ENCODE results near the gene NBPF4. TPM values are rescaled to one million over a fixed set of nuclear protein-coding genes. Genes with fewer than 3 reads are reported as not detected.

Gene NBPF4
- polyA plus RNA-seq, 1 donor from 2014 or later = not detected

DNA sequence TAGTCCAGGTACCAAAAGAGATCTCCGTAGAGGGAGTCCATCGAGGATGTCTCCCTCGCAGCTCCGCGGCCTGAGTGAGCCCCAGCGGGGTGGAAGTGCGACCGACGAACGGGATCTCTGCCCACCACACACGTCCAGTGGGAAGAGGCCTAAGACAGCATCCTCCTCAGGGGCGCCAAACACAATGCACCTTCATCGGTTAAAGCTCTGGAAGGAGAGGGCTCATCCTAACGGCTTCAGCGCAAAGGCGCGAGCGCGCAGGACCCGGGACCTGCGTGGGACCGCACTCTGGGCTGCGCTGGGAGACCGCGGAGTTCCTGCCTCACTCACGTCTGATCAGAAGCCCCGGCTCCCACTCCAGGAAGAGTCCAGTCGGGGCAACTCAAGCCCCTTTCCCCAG lies 51.3 kb downstream of the NBPF4 start:
- no peak overlapping the region for H3K4me2 ChIP-seq (ENCODE audit: low read length)
- peaks cover 52% of the 10 kb centered on the region for H3K79me2 ChIP-seq (replicated peaks; ENCODE audit: insufficient read depth, low read length)
- no peaks in the 10 kb centered on the region for H3K9me2 ChIP-seq (ENCODE audit: insufficient read depth, low read length)
- H3K9ac ChIP-seq (ENCODE audit: low read length) = no peak overlapping the region
- H3K9me3 ChIP-seq (ENCODE audit: low read length) = no peaks in the 10 kb centered on the region
- no peak overlapping the region for H2AFZ ChIP-seq (ENCODE audit: low read depth, low read length)
- no peaks in the 10 kb centered on the region for H4K20me1 ChIP-seq (ENCODE audit: insufficient read depth)
- H3K27ac ChIP-seq (ENCODE audit: low read length) = no peak overlapping the region
- TF ChIP-seq EP300 (conservative IDR thresholded peaks at IDR 0.05; ENCODE audit: poor library complexity, severe bottlenecking) (no peak), CTCF (IDR thresholded peaks at IDR 0.05; ENCODE audit: poor library complexity, severe bottlenecking) (no peak), POLR2AphosphoS5 (IDR thresholded peaks at IDR 0.05) (no peak), TAF1 (IDR thresholded peaks at IDR 0.05; ENCODE audit: low read depth) (no peak), RAD21 (conservative IDR thresholded peaks at IDR 0.05) (no peak), SMC3 (conservative IDR thresholded peaks at IDR 0.05; ENCODE audit: poor library complexity) (no peak)
- H3K4me3 ChIP-seq (ENCODE audit: low read length) = no peak overlapping the region
- no peaks in the 10 kb centered on the region for H3K36me3 ChIP-seq (ENCODE audit: insufficient read depth, low read length)
- no peaks in the 10 kb centered on the region for H3K27me3 ChIP-seq (ENCODE audit: insufficient read depth, low read depth, low read length)
- H3F3A ChIP-seq (ENCODE audit: insufficient read depth, low read length, poor library complexity, severe bottlenecking) = no peaks in the 10 kb centered on the region

- no peaks in the 10 kb centered on the region for H3F3A ChIP-seq (ENCODE audit: insufficient read depth, low read length, poor library complexity, severe bottlenecking)
- no peak overlapping the region for H3K4me2 ChIP-seq (ENCODE audit: low read length)
- no peak overlapping the region for H3K27ac ChIP-seq (ENCODE audit: low read length)
- no peaks in the 10 kb centered on the region for H3K27me3 ChIP-seq (ENCODE audit: insufficient read depth, low read depth, low read length)
- no peak overlapping the region for H3K4me3 ChIP-seq (ENCODE audit: low read length)
- H3K9me3 ChIP-seq (ENCODE audit: low read length) = no peaks in the 10 kb centered on the region
- no peaks in the 10 kb centered on the region for H3K36me3 ChIP-seq (ENCODE audit: insufficient read depth, low read length)
- H2AFZ ChIP-seq (ENCODE audit: low read depth, low read length) = no peak overlapping the region
- no peaks in the 10 kb centered on the region for H4K20me1 ChIP-seq (ENCODE audit: insufficient read depth)
- H3K79me2 ChIP-seq (replicated peaks; ENCODE audit: insufficient read depth, low read length) = peaks cover 55% of the 10 kb centered on the region
- no peaks in the 10 kb centered on the region for H3K9me2 ChIP-seq (ENCODE audit: insufficient read depth, low read length)
- no peak overlapping the region for H3K9ac ChIP-seq (ENCODE audit: low read length)
- TF ChIP-seq TAF1 (IDR thresholded peaks at IDR 0.05; ENCODE audit: low read depth) (no peak), RAD21 (conservative IDR thresholded peaks at IDR 0.05) (no peak), MXI1 (conservative IDR thresholded peaks at IDR 0.05; ENCODE audit: poor library complexity, severe bottlenecking) (no peak)
These were observed 53.0 kb downstream of the NBPF4 start for GRCh38 chr1:108190686-108191416.

DNA sequence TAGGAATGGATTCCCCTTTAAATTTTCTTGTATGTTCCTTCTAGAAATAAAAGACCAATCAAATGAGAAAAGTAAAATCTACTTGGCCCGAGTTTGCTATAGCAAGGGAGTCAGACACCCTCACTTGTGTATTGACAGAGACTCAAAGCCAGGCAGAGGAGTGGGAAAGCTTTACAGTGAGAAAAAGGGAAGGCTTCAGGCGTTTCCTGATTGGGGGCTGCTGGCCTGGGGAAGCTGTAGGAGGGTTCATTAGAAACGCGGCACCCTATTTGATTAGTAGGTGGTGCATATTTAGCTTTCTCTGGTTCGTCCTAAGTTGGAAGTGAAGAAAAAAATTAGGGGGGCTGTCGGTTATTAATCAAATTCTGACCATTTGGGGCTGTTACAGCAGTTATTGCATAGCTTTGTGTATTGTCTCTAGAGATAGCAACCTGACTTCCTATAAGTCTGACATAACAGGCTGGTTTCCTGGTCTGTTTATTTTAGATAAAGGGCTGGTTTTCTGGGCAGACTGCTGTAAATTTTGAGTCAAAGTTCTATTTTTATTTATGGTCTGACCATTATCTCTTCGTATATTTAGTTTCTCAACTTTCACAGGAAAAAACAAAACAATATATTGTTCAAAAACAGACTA lies 53.8 kb downstream of the NBPF4 start:
- Histone ChIP-seq H3K36me3 (ENCODE audit: insufficient read depth, low read length) (peaks cover 4% of the 10 kb centered on the region), H3K9ac (ENCODE audit: low read length) (no peak overlapping the region), H3K9me2 (ENCODE audit: insufficient read depth, low read length) (no peaks in the 10 kb centered on the region), H3F3A (ENCODE audit: insufficient read depth, low read length, poor library complexity, severe bottlenecking) (no peaks in the 10 kb centered on the region), H2AFZ (ENCODE audit: low read depth, low read length) (no peak overlapping the region), H3K27ac (ENCODE audit: low read length) (no peak overlapping the region), H3K79me2 (replicated peaks; ENCODE audit: insufficient read depth, low read length) (peaks cover 60% of the 10 kb centered on the region), H4K20me1 (ENCODE audit: insufficient read depth) (no peaks in the 10 kb centered on the region), H3K4me3 (ENCODE audit: low read length) (no peak overlapping the region), H3K9me3 (ENCODE audit: low read length) (no peaks in the 10 kb centered on the region), H3K4me2 (ENCODE audit: low read length) (no peak overlapping the region), H3K27me3 (ENCODE audit: insufficient read depth, low read depth, low read length) (no peaks in the 10 kb centered on the region)
- TF ChIP-seq RAD21 (conservative IDR thresholded peaks at IDR 0.05) (no peak), TAF1 (IDR thresholded peaks at IDR 0.05; ENCODE audit: low read depth) (no peak), SMC3 (conservative IDR thresholded peaks at IDR 0.05; ENCODE audit: poor library complexity) (no peak), CTCF (IDR thresholded peaks at IDR 0.05; ENCODE audit: poor library complexity, severe bottlenecking) (no peak), EZH2 (IDR thresholded peaks at IDR 0.05; ENCODE audit: borderline replicate concordance, insufficient read depth, low read length, poor library complexity, severe bottlenecking) (no peak), EP300 (conservative IDR thresholded peaks at IDR 0.05; ENCODE audit: poor library complexity, severe bottlenecking) (no peak), MXI1 (conservative IDR thresholded peaks at IDR 0.05; ENCODE audit: poor library complexity, severe bottlenecking) (no peak), POLR2AphosphoS5 (IDR thresholded peaks at IDR 0.05) (no peak)
- TF ChIP-seq, protein P1, sequence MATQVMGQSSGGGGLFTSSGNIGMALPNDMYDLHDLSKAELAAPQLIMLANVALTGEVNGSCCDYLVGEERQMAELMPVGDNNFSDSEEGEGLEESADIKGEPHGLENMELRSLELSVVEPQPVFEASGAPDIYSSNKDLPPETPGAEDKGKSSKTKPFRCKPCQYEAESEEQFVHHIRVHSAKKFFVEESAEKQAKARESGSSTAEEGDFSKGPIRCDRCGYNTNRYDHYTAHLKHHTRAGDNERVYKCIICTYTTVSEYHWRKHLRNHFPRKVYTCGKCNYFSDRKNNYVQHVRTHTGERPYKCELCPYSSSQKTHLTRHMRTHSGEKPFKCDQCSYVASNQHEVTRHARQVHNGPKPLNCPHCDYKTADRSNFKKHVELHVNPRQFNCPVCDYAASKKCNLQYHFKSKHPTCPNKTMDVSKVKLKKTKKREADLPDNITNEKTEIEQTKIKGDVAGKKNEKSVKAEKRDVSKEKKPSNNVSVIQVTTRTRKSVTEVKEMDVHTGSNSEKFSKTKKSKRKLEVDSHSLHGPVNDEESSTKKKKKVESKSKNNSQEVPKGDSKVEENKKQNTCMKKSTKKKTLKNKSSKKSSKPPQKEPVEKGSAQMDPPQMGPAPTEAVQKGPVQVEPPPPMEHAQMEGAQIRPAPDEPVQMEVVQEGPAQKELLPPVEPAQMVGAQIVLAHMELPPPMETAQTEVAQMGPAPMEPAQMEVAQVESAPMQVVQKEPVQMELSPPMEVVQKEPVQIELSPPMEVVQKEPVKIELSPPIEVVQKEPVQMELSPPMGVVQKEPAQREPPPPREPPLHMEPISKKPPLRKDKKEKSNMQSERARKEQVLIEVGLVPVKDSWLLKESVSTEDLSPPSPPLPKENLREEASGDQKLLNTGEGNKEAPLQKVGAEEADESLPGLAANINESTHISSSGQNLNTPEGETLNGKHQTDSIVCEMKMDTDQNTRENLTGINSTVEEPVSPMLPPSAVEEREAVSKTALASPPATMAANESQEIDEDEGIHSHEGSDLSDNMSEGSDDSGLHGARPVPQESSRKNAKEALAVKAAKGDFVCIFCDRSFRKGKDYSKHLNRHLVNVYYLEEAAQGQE (IDR thresholded peaks at IDR 0.05; ENCODE audit: borderline replicate concordance) = no peak

Measured in neural cell (in vitro differentiated cells).